DOHH2 (cell line): ENCODE results near the gene LAMC2.

Source experiments
- EZH2phosphoT487 ChIP-seq: fragments of 200-600 bp; sonication (generic); IDR thresholded peaks from 2 replicates; pipeline ENCODE4 v1.6.1; 2017; ENCODE audit warnings: borderline replicate concordance, mild to moderate bottlenecking, antibody characterized with exemption, low read length, moderate library complexity, mixed read lengths
- TF ChIP-seq, protein P1 (sequence below): fragments of 200-600 bp; sonication (generic); IDR thresholded peaks from one replicate; pipeline ENCODE4 v1.5.1; 2014; ENCODE audit warnings: antibody characterized with exemption, mild to moderate bottlenecking, low read depth, low read length; ENCODE audit not compliant: poor library complexity, severe bottlenecking

DNA sequence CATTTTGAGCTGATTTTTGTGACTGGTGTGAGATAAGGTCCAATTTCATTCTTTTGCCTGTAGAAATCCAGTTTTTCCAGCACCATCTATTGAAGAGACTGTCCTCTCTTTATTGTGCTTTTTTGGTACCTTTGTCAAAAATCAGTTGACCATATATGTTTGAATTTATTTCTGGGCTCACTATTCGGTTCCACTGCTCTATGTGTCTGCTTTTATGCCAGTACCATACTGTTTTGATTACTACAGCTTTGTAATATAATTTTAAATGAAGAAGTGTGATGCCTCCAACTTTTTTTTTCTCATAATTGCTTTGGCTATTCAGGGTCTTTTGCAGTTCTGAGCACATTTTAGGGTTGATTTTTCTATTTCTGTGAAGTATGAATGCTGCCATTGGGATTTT, 69.0 kb downstream of the LAMC2 start:
- TF ChIP-seq, protein P1, sequence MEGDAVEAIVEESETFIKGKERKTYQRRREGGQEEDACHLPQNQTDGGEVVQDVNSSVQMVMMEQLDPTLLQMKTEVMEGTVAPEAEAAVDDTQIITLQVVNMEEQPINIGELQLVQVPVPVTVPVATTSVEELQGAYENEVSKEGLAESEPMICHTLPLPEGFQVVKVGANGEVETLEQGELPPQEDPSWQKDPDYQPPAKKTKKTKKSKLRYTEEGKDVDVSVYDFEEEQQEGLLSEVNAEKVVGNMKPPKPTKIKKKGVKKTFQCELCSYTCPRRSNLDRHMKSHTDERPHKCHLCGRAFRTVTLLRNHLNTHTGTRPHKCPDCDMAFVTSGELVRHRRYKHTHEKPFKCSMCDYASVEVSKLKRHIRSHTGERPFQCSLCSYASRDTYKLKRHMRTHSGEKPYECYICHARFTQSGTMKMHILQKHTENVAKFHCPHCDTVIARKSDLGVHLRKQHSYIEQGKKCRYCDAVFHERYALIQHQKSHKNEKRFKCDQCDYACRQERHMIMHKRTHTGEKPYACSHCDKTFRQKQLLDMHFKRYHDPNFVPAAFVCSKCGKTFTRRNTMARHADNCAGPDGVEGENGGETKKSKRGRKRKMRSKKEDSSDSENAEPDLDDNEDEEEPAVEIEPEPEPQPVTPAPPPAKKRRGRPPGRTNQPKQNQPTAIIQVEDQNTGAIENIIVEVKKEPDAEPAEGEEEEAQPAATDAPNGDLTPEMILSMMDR: no peak
- TF ChIP-seq EZH2phosphoT487: no peak
